LNCaP clone FGC (cell line): Measurements from ENCODE around the gene HIC1.
A peak's percentile ranks its signal among the peaks of the same experiment; 100 is the strongest.

Experiments
- DNase-seq: peaks from one replicate; pipeline ENCODE4 v3.0.0-alpha.2; 2011; ENCODE audit warnings: low read depth
- H3K4me3 ChIP-seq: 2 replicates; pipeline ENCODE4 v1.5.1; 2011; ENCODE audit warnings: mild to moderate bottlenecking, low read depth, low read length, control low read depth
- CTCF ChIP-seq: IDR thresholded peaks from 2 replicates; pipeline ENCODE4 v1.5.1; 2012; ENCODE audit warnings: mild to moderate bottlenecking; ENCODE audit not compliant: control insufficient read depth, insufficient read depth; ENCODE audit errors: extremely low read depth

The HIC1 gene

GRCh38 chr17:2087597-2088211, 32.8 kb downstream of the HIC1 start:
- no peak for TF ChIP-seq CTCF
- DNase-seq = no peak
- no peak overlapping the region for H3K4me3 ChIP-seq

- no peak for DNase-seq
- no peak overlapping the region for H3K4me3 ChIP-seq
- TF ChIP-seq CTCF = no peak
These were observed 34.1 kb downstream of the HIC1 start for GRCh38 chr17:2089021-2089422.

GRCh38 chr17:2090210-2090641, 35.3 kb downstream of the HIC1 start:
- H3K4me3 ChIP-seq = no peak overlapping the region
- no peak for TF ChIP-seq CTCF
- DNase-seq = no peak

- H3K4me3 ChIP-seq = 0 out of 2 replicates have a peak overlapping the region, but pooled peaks have one; percentile 14
- TF ChIP-seq CTCF = no peak
- peak; percentile 45 for DNase-seq
These were observed 36.1 kb downstream of the HIC1 start for GRCh38 chr17:2090804-2091534.

- TF ChIP-seq CTCF = no peak
- no peak overlapping the region for H3K4me3 ChIP-seq
- no peak for DNase-seq
These were observed 37.4 kb downstream of the HIC1 start for GRCh38 chr17:2092253-2092652.

GRCh38 chr17:2093349-2093748, 38.4 kb downstream of the HIC1 start:
- DNase-seq = no peak
- H3K4me3 ChIP-seq = no peak overlapping the region
- no peak for TF ChIP-seq CTCF

GRCh38 chr17:2094891-2095535, 40.1 kb downstream of the HIC1 start:
- no peak overlapping the region for H3K4me3 ChIP-seq
- DNase-seq = peak; percentile 97
- TF ChIP-seq CTCF = peak; percentile 87
